HG02678 (cell line): ENCODE data around the gene JAK3.

Source experiments
- ATAC-seq: cut with Tn5 transposase; IDR thresholded peaks from one replicate; pipeline ENCODE4 v1.9.1; 2021; ENCODE audit warnings: mild to moderate bottlenecking, moderate library complexity; ENCODE audit not compliant: unreplicated experiment

JAK3 gene

GRCh38 chr19:17866312-17866963, 18.7 kb upstream of the JAK3 start:
- ATAC-seq: no peak

- ATAC-seq: no peak
Observed at GRCh38 chr19:17865364-17866311, 17.9 kb upstream of the JAK3 start.

DNA sequence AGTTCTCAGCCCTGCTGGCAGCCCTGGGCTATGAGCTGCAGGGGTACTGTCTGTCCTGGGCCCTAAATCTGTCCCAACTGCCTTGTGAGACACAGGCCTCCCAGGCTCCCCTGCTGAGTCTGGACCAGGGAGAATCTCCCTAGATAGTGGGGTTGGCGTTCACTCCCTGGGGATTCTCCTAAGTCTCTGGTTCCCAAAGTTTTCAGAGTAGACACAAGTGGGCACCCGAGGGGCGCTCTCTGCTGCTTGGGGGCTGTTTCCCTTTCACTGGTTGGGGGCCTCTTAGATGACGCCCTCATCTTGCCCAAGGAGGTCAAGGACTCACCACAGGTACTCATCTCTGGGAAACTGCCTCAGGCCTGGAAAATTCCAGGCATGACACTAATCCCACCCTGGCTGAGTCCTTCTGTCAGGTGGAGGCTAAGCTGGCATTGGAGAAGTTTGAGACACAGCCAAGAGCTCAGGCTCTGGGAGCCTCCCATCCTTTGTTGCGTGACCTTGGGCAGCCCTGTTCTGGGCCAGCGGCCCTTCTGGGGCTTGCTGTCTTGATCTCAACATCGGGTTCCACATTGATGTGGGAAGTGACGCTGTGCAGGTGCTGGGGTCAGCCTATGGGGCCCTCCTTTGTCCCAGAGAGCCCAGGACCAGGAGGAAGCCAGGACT, 15.9 kb upstream of the JAK3 start:
- no peak for ATAC-seq

- ATAC-seq: no peak
Observed at GRCh38 chr19:17862711-17863519, 15.1 kb upstream of the JAK3 start.

- no peak for ATAC-seq
Observed at GRCh38 chr19:17861542-17862402, 14.0 kb upstream of the JAK3 start.

- no peak for ATAC-seq
Observed at GRCh38 chr19:17860993-17861360, 13.2 kb upstream of the JAK3 start.

DNA sequence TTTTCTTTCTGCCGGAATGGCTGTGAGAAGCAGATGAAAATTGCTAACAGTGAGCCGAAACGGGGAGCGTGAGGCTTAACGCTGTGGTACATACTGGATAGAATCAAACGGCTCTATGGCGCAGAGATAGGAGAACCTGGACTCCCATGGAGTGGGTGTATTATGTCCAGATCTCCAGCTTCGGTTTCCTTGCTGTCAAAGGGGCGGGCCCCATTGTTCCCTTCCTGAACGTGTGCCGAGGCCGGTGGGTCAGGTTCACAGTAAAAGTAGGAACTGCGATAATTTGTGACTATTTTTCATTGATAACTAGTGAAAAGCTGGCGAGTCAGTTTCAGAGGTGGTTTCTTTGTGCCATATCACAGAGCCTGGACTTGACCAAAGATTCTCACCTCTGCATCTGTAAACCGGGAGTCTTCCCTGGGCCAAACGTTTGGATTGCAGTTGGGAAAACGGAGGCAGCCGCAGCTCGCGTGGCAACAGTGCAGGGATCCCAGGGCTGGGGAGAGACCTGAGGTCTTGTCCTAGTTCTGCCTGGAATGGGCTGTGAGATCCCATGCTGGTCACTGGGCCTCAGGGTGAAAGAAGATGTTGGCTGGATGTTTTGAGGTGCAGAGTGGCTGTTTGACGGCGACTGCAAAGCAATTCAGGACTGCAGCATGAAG, 12.7 kb upstream of the JAK3 start:
- ATAC-seq: no peak

DNA sequence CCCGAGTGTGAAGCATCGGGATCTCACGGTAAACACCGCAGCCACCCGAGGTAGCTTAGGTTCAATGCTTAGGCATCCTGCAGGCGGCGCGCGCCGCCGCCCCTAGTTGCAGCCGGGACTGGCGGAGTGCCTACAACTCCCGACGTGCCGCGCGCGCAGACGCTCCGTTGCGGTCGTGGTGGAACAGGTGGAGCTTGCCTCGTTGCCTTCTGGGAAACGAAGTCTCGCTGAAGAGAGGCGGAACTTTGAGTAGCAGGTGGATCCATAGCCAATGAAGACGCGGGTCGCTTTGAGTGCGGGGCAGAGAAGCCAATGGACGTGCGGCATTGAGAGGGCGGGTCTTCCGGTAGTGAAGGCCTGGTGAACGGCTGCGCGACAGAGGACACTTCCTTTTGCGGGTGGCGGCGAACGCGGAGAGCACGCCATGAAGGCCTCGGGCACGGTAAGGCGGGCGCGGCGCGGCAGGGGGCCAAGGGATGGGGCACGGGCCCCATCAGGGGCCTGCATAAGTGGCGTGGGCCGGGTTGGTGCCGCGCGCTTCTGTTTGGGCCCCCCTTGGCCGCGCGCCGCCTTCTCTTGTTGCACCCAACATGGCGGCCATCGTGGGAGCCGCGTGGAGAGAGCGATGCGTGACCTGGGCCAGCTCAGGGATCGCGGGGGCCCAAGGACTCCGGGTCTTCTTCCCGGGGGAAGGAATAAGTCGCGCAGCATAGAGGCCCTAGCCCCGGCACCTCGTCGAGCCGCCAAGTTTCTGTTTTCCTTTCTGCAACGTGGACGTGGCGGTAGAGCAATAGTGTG, 11.9 kb upstream of the JAK3 start, which contains the start of gene RPL18A:
TSS of gene RPL18A (plus strand) at position 378 of the 798 bp plus-strand sequence. CDS start at position 425, 47 bp downstream.
- peak; percentile 93 for ATAC-seq

DNA sequence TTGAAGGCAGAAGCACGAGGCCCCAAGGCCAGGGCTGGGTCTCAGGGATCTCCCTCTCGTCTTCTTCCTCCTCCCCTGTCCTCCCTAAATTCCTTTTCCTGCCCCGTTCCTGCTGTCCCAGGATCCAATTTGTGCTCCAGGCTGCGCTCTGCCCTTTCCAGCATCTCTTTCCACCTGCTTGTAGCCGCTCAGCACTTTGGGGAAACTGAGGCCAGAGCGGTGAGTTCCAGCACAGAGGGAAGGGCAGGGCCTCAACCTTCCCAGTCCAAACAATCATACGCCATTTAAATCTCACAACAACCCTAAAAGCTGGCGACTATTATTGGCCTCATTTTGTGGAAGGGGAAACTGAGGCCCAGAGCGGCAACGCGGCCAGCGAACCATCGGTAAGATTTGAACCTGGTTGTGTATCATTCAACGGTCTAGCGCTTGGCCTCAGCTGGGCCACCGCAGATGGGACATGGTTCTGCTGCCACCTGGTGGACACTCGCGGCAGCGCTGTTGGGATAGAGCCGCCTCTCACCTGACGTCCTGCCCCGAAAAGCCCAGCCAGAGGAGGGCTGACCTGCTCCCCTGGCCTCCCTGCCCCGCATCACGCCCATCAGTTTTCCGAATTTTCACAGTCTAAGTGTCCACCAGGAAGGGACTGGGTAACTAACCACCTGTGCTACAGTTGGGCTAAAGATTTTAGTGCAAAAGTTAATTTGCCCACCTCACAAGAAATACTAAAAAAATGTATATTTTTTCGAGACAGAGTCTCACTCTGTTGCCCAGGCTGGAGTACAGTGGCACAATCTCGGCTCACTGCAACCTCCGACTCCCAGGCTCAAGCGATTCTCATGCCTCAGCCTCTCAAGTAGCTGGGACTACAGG, 7.7 kb upstream of the JAK3 start:
- no peak for ATAC-seq

- no peak for ATAC-seq
Observed at GRCh38 chr19:17854061-17854460, 6.3 kb upstream of the JAK3 start.

- ATAC-seq: no peak
Observed at GRCh38 chr19:17848595-17849292, 962 bp upstream of the JAK3 start.

- ATAC-seq: no peak
Observed at GRCh38 chr19:17846146-17846545, 1.6 kb downstream of the JAK3 start.

DNA sequence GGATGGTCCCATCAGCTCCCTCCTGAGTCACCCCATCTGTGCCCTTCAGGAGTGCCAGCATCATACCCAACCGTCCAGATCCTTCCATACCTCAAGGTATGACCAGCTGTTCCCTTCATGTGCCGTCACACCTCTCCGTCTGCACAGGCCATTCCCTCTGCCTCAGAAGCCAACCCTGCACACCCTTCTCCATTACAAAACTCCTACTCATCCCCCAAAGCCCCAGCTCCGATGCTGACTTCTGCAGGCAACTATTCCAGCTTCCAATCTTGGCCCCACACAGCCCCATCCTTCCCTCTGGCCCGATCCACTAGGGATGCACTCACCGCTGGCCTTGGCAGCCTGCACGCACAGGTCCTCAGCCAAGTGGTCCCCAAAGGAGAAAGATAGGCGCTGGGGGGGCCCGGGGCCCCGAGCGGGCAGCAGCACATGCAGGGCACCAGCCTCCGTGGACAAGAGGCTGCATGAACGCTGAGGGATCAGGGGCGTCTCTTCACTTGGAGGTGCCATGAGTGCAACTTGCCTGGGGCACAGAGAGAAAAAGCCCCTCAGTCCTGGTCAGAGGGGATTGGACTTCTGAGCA, 3.8 kb downstream of the JAK3 start:
- ATAC-seq: no peak

DNA sequence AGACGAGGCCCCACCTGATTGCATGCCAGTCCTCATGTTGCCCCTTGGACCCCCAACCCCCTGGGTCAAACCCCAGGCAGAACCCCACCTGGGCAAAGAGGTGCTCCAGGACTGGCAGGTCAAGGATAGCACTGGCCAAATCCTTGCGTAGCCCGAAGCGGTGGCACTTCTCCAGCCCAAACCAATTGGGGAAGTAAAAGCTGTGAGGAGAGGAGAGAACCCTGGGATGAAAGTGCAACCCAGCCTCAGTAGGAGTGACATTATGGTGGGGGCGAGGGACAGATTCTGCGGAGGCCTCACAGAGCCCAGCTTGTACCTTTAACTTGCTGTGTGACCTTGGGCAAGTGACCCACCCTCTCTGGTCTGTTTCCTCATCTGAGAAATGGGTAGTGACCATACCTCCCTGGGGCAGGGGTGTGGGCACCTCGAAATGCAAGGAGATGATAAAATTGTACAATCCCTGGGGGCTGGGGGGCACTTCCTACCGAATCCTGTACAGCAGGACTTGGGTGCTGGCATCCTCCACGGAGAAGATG, 4.4 kb downstream of the JAK3 start:
- ATAC-seq: no peak

DNA sequence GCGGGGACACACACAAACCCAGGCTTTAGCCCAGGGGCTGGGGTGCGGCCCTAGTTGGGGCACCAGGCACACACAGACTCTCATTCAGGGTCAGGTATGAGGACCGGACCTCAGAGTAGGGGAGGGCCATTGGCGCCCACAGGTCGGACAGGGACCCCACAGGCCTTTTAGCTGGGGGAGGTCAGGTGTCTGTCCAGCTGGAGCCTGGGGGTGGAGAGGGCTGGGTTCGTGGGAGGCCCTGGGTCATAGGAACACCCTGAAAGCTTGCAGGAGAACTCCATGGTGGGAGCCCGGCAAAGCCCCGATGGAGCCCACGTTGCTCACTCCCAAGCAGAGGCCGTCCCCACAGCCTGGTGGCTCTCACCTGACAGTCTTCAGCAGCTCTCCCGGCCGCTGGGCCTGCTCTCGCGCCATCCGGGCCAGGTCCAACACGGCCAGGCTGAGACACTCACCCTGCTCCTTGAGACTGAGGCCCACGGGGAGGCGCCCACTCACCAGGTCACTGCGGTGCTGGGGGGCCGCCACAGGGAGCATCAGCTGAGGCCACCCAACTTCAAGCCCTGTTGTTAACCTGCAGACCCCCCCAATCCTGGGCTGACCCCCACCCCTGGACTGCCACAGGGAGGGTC, 5.0 kb downstream of the JAK3 start:
- ATAC-seq: no peak
